Lower leg skin (tissue), 4 donors: ENCODE results near the gene CTNNBL1. TPM values are rescaled to one million over a fixed set of nuclear protein-coding genes. Genes with fewer than 3 reads are reported as not detected.

ENCODE experiments used
- DNase-seq, 2 donors: peaks; one replicate each; pipeline ENCODE4 v3.0.0-alpha.2; 2019; ENCODE audit warnings: low spot score in 2 of 2
- H3K4me3 ChIP-seq: fragments of 200-600 bp; sonication (generic); 2 replicates; pipeline ENCODE4 v1.5.1; 2017; ENCODE audit warnings: mild to moderate bottlenecking, low read depth; ENCODE audit not compliant: poor library complexity, severe bottlenecking
- POLR2A ChIP-seq, 2 donors: fragments of 450-650 bp; IDR thresholded peaks; one replicate each; pipeline ENCODE4 v1.6.1; 2016 to 2017; ENCODE audit warnings: antibody characterized with exemption in 2 of 2, mild to moderate bottlenecking in 1 of 2, moderate library complexity in 1 of 2
- WGBS, 2 donors: methylation state at CpG; one replicate each; pipeline ENCODE4 v1.1.5; 2018; 5-methylcytosine and 5-hydroxymethylcytosine counted together
- intact Hi-C: fragments of 100-400 bp; cut with DNase I; formaldehyde crosslinking; loops from one replicate; pipeline ENCODE4 v1.15.0; 2023; ENCODE audit warnings: low total_unique reads
- total RNA-seq, 4 donors: library from RNA; depleted of rRNA; stranded (reverse); fragments of >200 nt; gene quantifications; one replicate each; pipeline ENCODE4 v1.1.0, GENCODE V29; 2016
- TF ChIP-seq, protein P1 (sequence below), 3 donors: fragments of 450-650 bp; IDR thresholded peaks; one replicate each; pipeline ENCODE4 v1.5.1; 2016; ENCODE audit warnings: antibody characterized with exemption in 3 of 3, mild to moderate bottlenecking in 3 of 3, moderate library complexity in 2 of 3

CTNNBL1 gene
- total RNA-seq, 4 donors from 2014 or later, result 22.0 to 35.0 (median 27.5) TPM

DNA sequence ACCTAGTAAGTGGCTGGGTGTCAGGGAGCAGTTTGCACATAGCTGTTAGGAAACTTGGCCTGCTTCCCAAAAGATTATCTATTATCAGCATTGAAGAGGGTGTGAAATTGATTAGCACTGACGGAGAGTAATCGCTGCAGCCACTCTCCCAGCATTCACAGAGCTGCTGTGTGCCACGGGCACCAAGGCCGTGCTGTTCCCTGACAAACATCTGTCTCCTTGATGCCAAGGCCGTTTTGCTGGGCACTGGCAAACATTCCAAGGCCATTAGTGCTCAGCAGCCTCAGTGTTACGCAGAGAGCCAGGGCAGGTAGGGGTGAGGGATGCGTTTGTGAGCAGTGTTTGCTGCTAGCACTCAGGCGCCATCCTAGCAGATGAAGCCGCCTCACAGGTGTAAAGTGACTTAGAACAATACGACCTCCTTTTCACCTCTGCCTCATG, 151.4 kb downstream of the CTNNBL1 start:
- DNase-seq, result no peak
- 76 to 83% methylated on average over 10 of the region's 10 CpGs for WGBS, 2 donors
- H3K4me3 ChIP-seq, result no peak overlapping the region
- intact Hi-C loops, result no loop called here
- TF ChIP-seq POLR2A (IDR thresholded peaks at IDR 0.05), result no peak

DNA sequence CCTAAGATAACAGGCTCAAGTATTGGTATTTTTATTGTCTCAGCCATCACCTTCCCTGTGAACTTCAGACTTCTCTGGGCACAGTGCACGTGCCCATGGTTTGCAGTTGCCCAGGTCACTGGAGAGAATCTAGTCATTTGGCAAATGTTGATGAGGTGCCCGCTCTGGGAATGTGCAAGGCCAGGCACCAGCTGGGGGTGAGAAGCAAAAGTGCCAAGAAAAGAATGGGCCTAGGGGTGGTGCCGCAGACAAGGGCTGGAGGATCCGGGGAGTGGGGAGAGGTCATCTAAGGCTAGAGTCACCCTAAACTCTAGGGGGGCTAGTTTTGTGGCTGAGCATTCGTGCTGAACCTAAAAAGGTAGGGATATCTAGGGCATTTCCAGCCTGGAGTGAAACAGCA, 152.0 kb downstream of the CTNNBL1 start:
- 95 to 96% methylated on average over 5 of the region's 5 CpGs for WGBS, 2 donors

DNA sequence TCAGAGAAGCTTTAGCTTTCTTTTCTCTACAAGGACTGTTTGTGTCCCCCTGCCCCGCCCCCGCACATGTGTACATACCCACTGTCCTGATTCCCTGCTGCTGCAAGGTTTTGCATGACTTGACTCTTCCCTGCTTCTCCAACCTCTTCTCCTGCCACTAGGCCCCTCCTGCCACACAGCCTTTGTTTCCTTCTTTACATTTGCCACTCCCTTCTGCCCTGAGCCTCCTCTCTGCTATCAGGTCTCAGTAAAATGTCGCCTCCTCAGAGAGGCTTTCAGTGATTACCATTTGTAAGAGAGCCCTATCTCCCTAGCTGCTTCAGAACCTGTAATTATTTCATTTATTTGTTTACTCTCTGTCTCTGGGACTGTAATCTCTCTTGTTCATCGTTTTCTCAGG, 152.7 kb downstream of the CTNNBL1 start:
- no peak for DNase-seq
- WGBS, 2 donors, result 86 to 90% methylated on average over 4 of the region's 4 CpGs

More for the DNA sequence above, 152.0 kb downstream of the CTNNBL1 start:
- TF ChIP-seq, protein P1, sequence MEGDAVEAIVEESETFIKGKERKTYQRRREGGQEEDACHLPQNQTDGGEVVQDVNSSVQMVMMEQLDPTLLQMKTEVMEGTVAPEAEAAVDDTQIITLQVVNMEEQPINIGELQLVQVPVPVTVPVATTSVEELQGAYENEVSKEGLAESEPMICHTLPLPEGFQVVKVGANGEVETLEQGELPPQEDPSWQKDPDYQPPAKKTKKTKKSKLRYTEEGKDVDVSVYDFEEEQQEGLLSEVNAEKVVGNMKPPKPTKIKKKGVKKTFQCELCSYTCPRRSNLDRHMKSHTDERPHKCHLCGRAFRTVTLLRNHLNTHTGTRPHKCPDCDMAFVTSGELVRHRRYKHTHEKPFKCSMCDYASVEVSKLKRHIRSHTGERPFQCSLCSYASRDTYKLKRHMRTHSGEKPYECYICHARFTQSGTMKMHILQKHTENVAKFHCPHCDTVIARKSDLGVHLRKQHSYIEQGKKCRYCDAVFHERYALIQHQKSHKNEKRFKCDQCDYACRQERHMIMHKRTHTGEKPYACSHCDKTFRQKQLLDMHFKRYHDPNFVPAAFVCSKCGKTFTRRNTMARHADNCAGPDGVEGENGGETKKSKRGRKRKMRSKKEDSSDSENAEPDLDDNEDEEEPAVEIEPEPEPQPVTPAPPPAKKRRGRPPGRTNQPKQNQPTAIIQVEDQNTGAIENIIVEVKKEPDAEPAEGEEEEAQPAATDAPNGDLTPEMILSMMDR (IDR thresholded peaks at IDR 0.05), result no peak
- TF ChIP-seq POLR2A (IDR thresholded peaks at IDR 0.05), result no peak
- intact Hi-C loops, result no loop called here
- DNase-seq, result no peak
- no peak overlapping the region for H3K4me3 ChIP-seq

DNA sequence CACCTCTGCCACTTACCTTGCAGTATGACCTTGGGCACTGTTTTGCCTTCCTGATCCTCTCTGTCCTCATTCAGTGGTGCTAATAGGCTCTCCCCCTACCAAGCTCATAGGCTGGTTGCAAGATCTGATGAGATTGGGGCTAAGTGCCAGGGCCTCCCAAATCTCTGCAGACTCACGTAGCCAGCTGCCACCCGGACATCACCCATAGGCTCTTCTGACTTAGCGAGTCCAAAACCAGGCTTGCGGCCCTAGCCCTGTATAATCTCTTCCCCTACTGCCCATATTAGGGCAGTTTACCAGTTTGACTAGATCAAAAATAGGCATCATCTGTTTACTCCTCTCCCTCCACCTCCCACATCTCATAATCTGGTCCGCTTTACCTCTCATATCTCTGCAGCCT, 154.9 kb downstream of the CTNNBL1 start:
- intact Hi-C loops, result no loop called here
- H3K4me3 ChIP-seq, result no peak overlapping the region
- no peak for TF ChIP-seq POLR2A (IDR thresholded peaks at IDR 0.05)
- TF ChIP-seq, protein P1 (IDR thresholded peaks at IDR 0.05), result no peak
- WGBS, 2 donors, result 78 to 80% methylated on average over 5 of the region's 5 CpGs
- DNase-seq, result no peak

More for the DNA sequence above, 152.7 kb downstream of the CTNNBL1 start:
- no peak overlapping the region for H3K4me3 ChIP-seq
- intact Hi-C loops, result no loop called here
- TF ChIP-seq POLR2A (IDR thresholded peaks at IDR 0.05), result no peak
- TF ChIP-seq, protein P1 (IDR thresholded peaks at IDR 0.05), result no peak

DNA sequence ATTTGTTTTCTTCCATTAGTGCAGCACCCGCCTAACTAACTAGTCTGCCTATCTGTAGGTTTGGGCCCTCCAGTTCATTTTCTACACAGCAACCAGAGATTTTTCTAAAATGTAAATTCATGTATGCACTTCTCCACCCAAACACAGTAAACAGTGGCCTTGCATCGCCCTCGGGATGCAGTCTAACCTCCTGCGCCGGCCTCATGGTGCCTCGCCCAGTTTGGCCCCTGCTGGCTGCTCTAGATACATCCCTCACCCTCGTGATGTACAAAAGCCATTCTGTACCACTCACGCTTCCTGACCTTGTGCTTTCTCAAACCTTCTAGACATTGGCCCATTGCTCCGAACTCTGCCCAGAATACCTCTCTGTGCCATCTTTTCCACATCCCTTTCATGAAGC, 155.3 kb downstream of the CTNNBL1 start:
- TF ChIP-seq, protein P1 (IDR thresholded peaks at IDR 0.05), result no peak
- TF ChIP-seq POLR2A (IDR thresholded peaks at IDR 0.05), result no peak
- DNase-seq, result no peak
- 95 to 96% methylated on average over 9 of the region's 9 CpGs for WGBS, 2 donors
- intact Hi-C loops, result no loop called here
- H3K4me3 ChIP-seq, result no peak overlapping the region

DNA sequence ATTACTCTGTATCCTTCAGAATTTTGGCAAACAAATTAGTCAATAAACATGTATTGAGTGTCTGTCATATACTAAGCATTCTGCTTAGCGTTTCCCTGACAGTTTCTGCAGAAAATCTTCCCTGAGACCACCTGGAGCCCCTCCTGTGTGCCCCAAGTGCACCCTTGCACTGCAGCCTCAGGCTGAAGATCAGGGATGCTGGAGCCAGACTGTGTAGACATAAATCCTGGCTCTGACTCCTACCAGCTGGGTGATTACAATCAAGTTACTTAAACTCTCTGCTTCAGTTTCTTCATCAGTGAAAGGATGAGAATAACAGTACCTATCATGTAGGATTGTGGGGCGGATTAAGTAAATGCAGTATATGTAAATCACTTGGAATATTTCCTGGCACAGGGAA, 155.7 kb downstream of the CTNNBL1 start:
- no peak for DNase-seq
- H3K4me3 ChIP-seq, result no peak overlapping the region
- 81 to 89% methylated on average over 2 of the region's 2 CpGs for WGBS, 2 donors
- no peak for TF ChIP-seq POLR2A (IDR thresholded peaks at IDR 0.05)
- TF ChIP-seq, protein P1 (IDR thresholded peaks at IDR 0.05), result no peak
- intact Hi-C loops, result no loop called here
